NCI-H82 treated with DMSO at 0.1 percent for 48 hours (cell line): ENCODE data around the gene ANTXR1.

ENCODE experiments used
- DNase-seq: peaks from one replicate; lab custom pipeline; 2025; ENCODE audit not compliant: unreplicated experiment; lab: John Stamatoyannopoulos, UW

Gene ANTXR1

DNA sequence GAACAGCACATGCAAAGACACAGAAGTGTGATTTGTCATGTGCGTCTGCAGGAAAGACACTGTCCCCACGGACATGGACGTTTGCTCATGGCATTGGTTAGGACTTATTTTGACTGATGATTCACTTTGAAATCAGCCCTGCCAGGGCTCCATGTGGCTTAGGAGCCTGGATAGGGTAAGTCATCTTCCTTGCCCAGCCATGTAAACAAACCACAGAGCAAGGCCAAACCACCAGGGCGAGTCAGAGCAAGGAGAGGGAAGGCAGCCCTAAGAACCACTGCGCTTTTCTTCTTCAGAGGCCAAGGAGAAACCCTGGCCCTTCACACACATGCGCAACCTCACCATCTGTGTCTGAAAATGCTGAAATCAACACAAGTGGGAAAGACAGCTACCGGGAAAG lies 285.3 kb downstream of the ANTXR1 start:
- DNase-seq, result no peak

DNA sequence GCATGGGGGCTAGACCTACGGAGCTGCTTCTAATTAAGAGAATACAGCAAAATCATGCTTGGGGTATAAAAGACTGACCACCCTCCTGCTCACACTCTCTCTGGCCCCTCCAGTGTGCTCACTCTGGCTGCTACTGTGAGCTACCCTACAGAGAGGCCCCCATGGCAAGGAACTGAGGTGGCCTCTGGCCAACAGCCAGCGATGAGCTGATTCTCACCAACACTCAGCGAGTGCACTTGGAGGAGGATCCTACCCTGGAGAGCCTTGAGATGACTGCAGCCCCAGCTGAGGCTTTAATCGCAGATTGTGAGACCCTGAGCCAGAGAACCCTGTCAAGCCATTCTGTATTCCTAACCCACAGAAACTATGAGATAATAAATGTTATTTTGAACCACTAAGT lies 285.9 kb downstream of the ANTXR1 start:
- DNase-seq, result no peak
